Renal cortex interstitium (tissue), 11 donors: ENCODE data around the gene TTC7B. TPM values are rescaled to one million over a fixed set of nuclear protein-coding genes. Genes with fewer than 3 reads are reported as not detected.
"Not testable (repeated sequence)": the region's sequence is repeated elsewhere in the genome, so short reads cannot be mapped to it uniquely, and the experiment has no call there.

Experiments used
- DNase-seq, 11 donors: peaks; one replicate each; pipeline ENCODE4 v3.0.0-alpha.2; 2013; ENCODE audit warnings: low read depth in 9 of 11, low spot score in 4 of 11; ENCODE audit errors: extremely low read depth in 1 of 11
- polyA plus RNA-seq, 3 donors: library from polyadenylated mRNA; unstranded; fragments of 120-200 nt; gene quantifications; one replicate each; pipeline ENCODE4 v1.2.1, GENCODE V29; 2013; ENCODE audit not compliant: insufficient read length in 3 of 3

The TTC7B gene
- polyA plus RNA-seq, 3 donors = 38.2 to 46.1 (median 44.1) TPM

DNA sequence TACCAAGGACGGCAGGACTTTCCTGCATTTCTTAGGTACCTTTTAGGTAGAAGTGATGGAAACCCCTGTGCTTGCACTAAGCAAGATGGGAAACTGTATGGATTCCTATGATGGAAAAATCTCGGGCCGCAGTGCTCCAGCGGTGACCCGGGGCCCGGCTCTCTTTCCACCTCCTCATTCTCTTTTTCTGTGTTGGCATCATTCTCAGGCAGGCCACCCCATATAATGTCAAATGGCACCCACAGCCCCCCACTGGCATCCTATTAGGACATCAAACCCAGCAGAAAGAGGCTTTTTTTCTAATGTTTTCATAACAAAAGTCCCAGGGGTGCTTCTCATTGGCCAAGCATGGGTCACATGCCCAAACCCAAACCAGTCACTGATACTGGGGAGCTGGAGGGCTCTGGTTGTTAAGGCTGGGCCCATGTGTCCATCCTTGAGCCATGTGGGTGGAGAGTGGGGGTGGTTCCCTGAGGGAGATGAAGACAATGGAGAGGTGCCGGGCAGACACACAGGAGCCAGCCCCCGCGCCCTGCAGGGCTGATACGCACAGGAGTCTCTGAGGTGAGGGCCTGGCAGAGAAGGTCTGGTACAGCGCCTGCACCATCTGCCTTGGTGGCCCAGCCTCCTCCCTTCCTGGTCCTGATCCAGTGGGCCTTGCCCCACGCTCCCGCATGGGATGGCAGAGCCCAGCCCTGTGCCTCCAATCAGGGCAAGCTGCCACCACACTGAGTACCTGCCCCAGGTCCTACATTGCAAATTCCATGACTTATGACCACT lies 277.3 kb downstream of the TTC7B start:
- DNase-seq = no peak

DNA sequence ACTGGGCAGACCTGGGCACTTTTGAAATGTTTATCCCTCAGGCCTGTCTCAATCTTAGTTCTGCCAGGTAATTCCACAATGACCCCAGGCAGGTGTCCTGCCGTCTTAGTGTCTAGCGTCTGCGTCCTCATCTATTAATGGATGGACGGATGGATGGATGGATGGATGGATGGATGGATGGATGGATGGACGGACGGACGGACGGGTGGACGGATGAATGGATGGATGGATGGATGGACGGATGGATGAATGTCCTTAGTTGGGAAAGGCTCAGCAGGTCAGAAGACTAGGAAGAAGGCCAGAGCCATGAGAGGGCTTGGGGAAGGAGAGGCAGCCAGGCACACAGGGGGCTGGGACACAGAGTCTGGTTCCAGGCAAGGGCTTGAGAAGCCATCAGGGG lies 278.1 kb downstream of the TTC7B start:
- DNase-seq = no peak

GRCh38 chr14:90536511-90537191 lies 279.6 kb downstream of the TTC7B start:
- DNase-seq = no peak

DNA sequence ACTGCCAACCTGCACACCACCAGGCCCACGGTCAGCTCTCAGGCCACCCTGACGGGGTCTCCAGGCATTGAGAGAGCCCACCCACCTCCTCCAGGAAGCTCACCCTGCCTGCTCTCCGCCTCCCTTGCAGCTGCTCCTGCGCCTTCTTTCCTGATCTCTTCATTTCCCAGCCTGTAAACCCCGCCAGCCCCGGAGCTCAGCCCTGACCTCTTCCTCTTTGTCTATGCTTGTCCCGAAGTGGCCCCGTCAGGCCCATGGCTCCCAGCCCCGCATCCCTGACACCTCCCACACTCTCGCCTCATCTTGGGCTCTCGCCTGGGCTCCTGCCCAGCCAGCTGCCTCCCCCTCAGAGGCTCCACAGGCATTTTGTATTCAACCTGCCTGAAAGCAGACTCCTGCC lies 280.1 kb downstream of the TTC7B start:
- DNase-seq = no peak

- no peak for DNase-seq
Measured at GRCh38 chr14:90535556-90536090, 280.6 kb downstream of the TTC7B start.

- DNase-seq = no peak
Measured at GRCh38 chr14:90534838-90535555, 281.2 kb downstream of the TTC7B start.

DNA sequence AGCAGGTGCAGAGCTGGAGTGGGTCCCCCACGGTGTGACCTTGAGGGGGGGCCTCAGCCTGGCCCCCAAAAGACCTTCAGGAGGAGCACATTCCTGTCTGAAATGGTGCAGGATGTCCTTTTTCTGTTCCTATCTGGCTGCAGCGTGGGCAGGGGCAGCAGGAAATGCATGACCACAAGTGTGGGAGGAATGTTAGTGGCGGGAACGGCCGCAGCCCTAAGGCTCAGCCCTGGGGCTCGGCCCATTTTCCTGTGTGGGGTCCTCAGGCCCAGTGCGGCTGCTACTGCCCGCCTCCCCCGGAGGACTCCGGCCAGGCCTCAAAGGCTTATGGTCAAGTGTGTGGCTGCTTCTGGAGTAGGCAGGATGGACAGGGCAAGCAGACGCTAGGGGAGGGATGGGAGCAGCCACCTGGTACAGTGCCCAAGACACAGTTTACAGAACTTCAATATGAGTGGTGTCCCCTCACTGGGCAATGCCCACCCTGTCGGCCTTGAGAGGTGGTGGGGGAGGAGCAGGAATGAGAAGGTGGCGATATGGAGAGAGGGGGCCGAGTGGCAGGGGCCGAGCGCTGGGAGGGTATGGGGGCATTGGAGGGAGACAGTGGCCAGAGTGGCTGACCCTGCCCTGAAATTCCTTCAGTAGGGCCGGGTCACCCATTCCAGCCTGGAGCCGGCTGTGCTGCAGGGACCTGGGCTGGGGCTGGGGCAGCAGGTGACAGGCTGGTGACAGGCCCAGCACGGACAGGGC lies 282.0 kb downstream of the TTC7B start:
- DNase-seq = no peak

- no peak for DNase-seq
Measured at GRCh38 chr14:90533591-90534021, 282.6 kb downstream of the TTC7B start.

- no peak for DNase-seq
Measured at GRCh38 chr14:90532826-90533525, 283.3 kb downstream of the TTC7B start.

- DNase-seq = no peak
Measured at GRCh38 chr14:90531497-90531896, 284.7 kb downstream of the TTC7B start.

- DNase-seq = no peak
Measured at GRCh38 chr14:90530523-90530922, 285.7 kb downstream of the TTC7B start.

GRCh38 chr14:90527978-90528377 lies 288.3 kb downstream of the TTC7B start:
- DNase-seq = no peak

GRCh38 chr14:90526536-90526935 lies 289.7 kb downstream of the TTC7B start:
- not testable (repeated sequence) for DNase-seq

DNA sequence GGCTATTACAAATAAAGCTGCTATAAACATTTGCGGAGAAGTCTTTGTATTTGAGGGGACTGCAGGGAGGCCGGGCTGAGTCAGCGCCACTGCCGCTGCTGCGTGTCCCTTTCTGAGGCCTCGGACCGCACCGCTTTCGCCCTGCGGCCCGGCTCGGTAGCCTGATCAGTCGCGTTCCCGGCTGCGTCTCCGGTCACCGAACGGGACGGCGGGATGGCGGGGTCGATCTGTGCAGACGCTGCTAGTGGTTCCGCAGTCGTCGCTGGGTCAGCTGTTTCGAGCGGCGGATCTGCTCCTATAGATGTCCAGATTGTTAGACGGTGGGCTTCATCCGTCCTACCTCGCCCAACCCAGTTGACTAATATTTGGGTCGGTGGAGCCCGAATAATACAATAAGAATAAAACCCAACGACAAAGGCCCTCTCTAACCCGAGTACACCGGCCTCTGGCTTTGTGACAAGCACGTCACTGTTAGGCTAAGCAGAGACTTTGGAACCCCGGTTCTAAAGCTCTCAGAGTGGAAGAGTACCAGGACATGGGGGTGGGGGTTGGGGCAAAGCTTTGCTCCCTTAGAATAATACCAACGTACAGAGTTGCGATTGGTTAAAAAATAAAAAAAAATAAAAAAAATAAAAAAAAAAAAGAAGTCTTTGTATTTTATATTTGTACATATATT lies 290.7 kb downstream of the TTC7B start:
- not testable (repeated sequence) for DNase-seq

DNA sequence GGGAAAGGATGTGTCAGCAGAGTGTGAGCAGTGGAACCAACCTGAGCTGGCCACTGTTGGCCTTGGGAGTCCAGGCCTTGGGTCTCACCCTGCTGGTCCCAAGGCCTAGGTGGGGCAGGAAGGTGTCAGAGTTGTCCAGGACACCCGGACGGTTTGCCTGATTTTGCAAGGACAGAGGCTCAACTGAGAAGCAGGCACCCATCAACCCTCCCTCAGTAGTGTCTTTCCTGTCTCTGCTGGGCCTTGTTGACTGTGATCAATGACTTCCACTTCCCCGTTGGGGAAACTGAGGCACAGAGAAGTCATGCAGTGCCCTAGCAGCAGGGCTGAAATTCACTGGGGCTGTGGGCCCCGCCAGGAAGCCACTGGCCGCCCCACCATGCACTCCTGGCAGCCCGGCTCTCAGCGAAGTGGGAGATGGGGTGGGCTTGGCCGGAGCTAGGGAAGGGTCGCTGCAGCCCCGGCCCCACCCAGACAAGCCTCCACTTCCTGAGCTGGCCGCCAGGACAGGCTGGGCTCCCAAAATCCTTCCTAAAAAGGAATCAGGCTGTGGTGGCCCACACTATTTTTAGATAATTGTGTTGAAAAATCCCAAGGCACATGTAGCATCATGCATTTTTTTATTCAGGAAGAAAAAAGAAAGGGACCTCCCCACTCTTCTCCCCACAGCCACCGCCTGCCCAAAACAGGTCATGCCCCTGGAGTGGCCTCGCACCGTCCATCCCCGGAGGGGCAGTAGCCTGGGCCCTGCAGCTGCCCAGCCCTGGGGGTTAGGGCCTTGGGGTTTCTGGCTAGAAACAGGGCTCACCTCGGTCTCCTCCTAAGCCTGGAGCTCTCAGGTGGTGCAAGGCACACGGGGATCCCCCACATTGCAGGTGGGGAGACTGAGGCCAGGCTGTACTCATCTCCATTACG lies 292.0 kb downstream of the TTC7B start:
- DNase-seq = no peak

DNA sequence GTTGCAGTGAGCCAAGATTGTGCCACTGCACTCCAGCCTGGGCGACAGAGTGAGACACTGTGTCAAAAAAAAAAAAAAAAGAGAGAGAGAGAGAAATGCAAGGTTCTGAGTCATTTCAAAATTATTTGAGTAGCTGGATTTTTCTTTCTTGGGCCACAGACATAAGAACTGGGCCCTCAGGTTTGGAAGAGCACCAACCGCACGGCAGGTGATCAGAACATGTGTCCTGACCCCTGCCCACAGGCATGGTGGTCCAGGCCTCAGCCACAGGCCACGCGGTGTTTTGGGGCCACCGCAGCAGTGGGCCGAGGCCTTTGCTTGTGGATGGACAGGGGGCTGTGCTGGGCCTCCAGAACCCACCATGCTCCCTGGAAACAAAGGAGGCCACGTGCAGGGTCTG lies 292.7 kb downstream of the TTC7B start:
- DNase-seq = no peak
